ENCODE measurements around the gene RTEL1.

DNA sequence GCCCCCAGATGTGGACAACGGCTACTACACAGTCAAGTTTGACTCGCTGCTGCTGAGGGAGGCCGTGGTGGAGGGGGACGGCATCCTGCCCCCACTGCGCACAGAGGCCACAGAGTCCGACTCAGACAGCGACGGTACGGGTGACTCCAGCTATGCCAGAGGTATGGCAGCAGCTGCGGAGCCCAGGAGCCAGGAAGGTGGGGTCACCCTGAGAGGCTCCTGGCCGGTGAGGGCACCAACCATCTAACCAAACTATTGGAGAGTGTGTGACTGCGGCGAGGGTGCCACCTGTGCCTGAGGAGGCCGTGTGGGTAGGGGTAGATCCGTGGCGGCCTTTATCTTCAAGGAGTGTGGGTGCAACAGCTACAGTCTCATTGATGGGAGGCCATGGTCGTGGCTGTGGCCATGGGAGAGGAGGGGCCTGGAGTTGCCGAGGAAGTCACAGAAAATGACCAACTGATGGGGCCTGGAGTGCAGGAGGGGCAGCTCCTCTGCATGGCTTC lies 75.5 kb downstream of the RTEL1 start:
- TF ChIP-seq CTCF (conservative IDR thresholded peaks at IDR 0.05 in 1 of 2, IDR thresholded peaks at IDR 0.05 in 1 of 2; ENCODE audit: extremely low read depth in 1 of 2, insufficient read depth in 1 of 2, low read depth in 1 of 2, low read length in 2 of 2) (no peak), EZH2 (IDR thresholded peaks at IDR 0.05; ENCODE audit: borderline replicate concordance, low read length) (no peak)
